HG03045 (cell line): ENCODE results near the gene PRPH.
"Not testable (repeated sequence)": the region's sequence is repeated elsewhere in the genome, so short reads cannot be mapped to it uniquely, and the experiment has no call there.

Experiments used
- ATAC-seq: cut with Tn5 transposase; IDR thresholded peaks from one replicate; pipeline ENCODE4 v1.9.1; 2021; ENCODE audit warnings: mild to moderate bottlenecking, moderate library complexity; ENCODE audit not compliant: unreplicated experiment

The PRPH gene

GRCh38 chr12:49295082-49295936, at the start of gene PRPH:
Gene PRPH (plus strand): TSS chr12:49295147. CDS start chr12:49295201, 54 bp downstream.
- no peak for ATAC-seq

DNA sequence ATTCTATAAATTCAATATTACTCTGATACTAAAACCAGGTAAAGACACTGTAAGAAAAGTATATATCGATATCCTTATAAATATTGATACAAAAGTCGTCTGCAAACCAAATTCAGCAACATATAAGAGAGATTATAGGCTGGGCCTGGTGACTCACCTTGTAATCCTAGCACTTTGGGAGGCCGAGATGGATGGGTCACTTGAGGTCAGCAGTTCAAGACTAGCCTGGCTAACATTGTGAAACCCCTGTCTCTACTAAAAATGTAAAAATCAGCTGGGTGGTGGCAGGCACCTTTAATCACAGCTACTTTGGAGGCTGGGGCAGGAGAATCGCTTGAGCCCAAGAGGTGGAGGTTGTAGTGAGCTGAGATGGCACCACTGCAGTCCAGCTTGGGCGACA, 43.6 kb upstream of the PRPH start:
- no peak for ATAC-seq

GRCh38 chr12:49253033-49253623, 41.8 kb upstream of the PRPH start:
- no peak for ATAC-seq

DNA sequence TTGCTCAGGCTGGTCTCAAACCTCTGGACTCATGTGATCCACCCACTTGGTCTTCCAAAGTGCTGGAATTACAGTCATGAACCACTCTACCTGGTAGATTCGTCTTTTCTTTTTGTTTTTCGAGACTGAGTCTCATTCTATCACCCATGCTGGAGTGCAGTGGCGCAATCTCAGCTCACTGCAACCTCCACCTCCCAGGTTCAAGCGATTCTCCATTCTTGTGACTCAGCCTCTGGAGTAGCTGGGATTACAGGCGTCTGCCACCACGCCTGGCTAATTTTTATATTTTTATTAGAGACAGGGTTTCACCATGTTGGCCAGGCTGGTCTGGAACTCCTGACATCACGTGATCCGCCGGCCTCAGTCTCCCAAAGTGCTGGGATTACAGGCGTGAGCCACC, 39.5 kb upstream of the PRPH start:
- ATAC-seq = not testable (repeated sequence)

- no peak for ATAC-seq
These were observed 38.9 kb upstream of the PRPH start for GRCh38 chr12:49255857-49256637.

DNA sequence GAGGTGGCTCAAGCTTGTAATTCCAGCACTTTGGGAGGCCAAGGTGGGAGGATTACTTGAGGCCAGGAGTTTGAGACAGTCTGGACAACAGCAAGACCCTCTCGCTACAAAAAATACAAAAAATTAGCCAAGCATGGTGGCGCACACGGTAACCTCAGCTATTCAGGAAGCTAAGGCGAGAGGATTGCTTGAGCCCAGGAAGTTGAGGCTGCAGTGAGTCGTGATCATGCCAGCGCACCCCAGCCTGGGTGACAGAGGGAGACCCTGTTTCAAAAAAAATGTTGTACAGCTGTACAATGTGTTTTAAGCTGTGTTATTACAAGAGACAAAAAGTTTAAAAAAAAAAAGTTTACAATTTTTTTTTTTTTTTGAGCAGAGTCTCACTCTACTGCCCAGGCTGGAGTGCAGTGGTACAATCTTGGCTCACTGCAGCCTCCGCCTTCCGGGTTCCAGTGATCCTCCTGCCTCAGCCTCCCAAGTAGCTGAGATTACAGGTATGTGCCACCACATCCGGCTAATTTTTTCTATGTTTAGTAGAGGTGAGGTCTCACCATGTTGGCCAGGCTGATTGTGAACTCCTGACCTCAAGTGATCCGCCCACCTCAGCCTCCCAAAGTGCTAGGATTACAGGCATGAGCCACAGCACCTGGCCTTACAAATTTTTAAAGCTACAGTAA, 37.3 kb upstream of the PRPH start:
- not testable (repeated sequence) for ATAC-seq

GRCh38 chr12:49259452-49259851, 35.5 kb upstream of the PRPH start:
- no peak for ATAC-seq

GRCh38 chr12:49260166-49260565, 34.8 kb upstream of the PRPH start:
- no peak for ATAC-seq

- no peak for ATAC-seq
These were observed 34.2 kb upstream of the PRPH start for GRCh38 chr12:49260571-49261363.

- no peak for ATAC-seq
These were observed 33.2 kb upstream of the PRPH start for GRCh38 chr12:49261721-49262120.

GRCh38 chr12:49263400-49263763, 31.6 kb upstream of the PRPH start:
- ATAC-seq = no peak

- ATAC-seq = peak; percentile 26
These were observed 30.5 kb upstream of the PRPH start for GRCh38 chr12:49264466-49264872.

DNA sequence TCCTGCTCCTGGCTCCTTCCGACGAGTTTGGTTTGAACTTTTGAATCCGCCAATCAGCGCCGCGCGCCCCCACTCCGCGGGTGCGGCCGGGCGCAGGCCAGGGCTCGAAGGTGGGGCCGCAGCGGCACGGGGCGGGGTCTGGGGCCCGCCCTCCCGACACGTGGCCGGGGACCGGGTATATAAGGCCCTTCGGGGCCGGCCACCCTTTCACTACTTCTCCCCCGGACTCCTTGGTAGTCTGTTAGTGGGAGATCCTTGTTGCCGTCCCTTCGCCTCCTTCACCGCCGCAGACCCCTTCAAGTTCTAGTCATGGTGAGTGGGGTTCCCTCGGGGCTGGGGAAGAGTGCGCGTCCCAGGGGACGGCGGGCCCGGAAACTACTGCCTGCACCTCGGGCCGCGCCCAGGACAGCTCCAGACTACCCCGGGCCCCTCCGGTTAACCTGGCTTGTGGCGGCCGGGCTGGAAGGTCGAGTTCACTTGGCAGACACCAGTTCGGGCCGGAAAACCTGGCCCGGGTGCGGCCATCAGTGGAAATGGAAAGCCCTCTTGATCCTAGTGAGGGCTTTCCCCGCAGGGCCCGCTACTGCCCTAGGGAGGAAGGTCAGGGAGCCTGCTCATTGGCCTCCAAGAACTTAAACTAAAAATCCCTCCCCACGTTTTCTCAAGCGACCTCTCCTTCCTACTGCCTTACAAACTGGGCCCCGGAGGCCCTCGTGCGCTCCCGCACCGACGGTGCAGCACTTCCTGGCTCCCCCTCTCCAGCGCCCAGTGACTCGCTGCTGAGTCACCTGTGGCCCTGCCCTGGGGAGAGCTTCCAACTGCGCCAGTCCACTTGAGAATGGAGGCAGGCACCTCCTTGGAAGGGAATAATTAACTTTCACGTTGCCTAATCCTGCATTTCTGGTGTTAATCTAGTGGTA, 29.8 kb upstream of the PRPH start, which contains the start of gene TUBA1C:
Gene TUBA1C, plus strand, starts transcription at position 210 of the 920 bp plus-strand sequence. Its CDS starts 100 bp downstream, at position 310.
- ATAC-seq = peak; percentile 90

DNA sequence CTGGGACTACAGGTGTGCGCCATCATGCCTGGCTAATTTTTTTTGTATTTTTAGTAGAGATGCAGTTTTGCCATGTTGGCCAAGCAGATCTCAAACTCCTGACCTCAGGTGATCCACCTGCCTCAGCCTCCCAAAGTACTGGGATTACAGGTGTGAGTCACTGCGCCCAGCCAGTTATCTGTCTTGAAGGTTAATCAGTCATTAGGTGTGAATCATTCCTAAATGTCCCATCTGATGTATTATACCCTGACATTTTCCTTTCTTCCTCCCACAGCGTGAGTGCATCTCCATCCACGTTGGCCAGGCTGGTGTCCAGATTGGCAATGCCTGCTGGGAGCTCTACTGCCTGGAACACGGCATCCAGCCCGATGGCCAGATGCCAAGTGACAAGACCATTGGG, 25.8 kb upstream of the PRPH start:
- ATAC-seq = not testable (repeated sequence)

DNA sequence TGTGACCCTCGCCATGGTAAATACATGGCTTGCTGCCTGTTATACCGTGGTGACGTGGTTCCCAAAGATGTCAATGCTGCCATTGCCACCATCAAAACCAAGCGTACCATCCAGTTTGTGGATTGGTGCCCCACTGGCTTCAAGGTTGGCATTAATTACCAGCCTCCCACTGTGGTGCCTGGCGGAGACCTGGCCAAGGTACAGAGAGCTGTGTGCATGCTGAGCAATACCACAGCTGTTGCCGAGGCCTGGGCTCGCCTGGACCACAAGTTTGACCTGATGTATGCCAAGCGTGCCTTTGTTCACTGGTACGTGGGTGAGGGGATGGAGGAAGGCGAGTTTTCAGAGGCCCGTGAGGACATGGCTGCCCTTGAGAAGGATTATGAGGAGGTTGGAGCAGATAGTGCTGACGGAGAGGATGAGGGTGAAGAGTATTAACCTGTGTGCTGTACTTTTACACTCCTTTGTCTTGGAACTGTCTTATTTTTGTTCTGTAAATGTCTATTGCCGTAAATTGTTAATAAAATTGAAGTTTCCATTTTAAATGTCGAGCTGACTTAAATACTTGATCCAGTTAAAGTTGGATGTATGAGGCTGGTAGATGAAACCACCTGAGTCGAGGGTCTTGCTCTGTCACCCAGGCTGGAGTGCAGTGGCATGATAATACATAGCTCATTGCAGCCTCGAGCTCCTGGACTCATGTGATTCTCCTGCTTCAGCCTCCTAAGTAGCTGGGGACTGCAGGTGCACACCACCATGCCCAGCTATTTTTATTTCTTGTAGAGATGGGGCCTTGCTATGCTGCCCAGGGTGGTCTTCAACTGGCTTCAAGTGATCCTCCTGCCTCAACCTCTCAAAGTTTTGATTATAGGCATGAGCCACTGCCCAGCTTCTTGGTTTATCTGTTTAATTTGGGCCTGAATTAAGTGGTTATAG, 21.9 kb upstream of the PRPH start:
- ATAC-seq = no peak

- ATAC-seq = no peak
These were observed 21.1 kb upstream of the PRPH start for GRCh38 chr12:49273726-49274395.

DNA sequence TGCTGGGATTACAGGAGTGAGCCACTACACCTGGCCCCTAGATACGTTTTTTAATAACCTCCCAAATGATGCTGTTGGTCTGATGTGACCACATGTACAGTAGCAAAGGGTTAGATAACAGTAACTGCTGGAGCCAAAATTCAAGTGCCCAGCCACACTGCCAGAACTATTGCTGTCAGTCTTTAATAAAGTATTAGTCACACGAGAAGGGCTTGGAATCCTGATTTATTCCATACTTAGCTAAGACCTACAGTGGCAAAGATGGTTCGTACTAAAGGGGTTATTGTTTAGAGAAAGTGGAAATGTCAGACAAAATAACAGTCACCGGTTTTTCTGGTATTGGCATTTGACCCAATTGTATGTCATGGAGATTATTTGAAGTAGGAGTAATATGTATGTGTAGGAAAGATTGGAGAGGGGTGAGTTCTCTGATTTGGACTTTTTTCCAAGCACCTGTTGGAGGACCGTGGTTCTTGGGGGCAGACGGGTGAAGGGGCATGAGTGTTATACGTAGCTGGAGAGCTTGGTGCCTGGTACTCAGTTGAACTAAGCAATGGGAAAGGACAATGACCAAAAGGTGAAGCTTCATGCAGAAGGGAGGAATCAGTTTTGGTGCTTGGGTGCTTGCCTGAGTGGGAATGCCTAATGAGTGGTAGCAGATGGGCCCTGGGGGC, 20.4 kb upstream of the PRPH start:
- ATAC-seq = no peak
